ENCODE measurements around the gene HACL1.
A peak's percentile ranks its signal among the peaks of the same experiment; 100 is the strongest.
"Not testable (repeated sequence)": the region's sequence is repeated elsewhere in the genome, so short reads cannot be mapped to it uniquely, and the experiment has no call there.

The HACL1 gene

GRCh38 chr3:15606434-15606891 lies 5.1 kb upstream of the HACL1 start:
- H3K9ac ChIP-seq (ENCODE audit: low read depth in 1 of 2, low read length in 2 of 2), result no peak overlapping the region
- peak overlapping the region; percentile 51 to 54 for H3K27ac ChIP-seq (ENCODE audit: low read depth in 2 of 2, low read length in 2 of 2)
- peaks cover 15 to 20% of the 10 kb centered on the region in 2 donors for H3K4me1 ChIP-seq (ENCODE audit: control insufficient read depth in 2 of 2, insufficient read depth in 2 of 2, low read length in 2 of 2)

GRCh38 chr3:15604584-15604983 lies 3.2 kb upstream of the HACL1 start:
- H3K4me1 ChIP-seq (ENCODE audit: control insufficient read depth in 2 of 2, insufficient read depth in 2 of 2, low read length in 2 of 2), result peaks cover 24 to 28% of the 10 kb centered on the region in 2 donors
- H3K27ac ChIP-seq (ENCODE audit: low read depth in 2 of 2, low read length in 2 of 2), result not testable (repeated sequence)

More at GRCh38 chr3:15606434-15606891, 5.1 kb upstream of the HACL1 start:
- Histone ChIP-seq H3K36me3 (ENCODE audit: control insufficient read depth in 2 of 2, insufficient read depth in 2 of 2, low read length in 2 of 2) (no peaks in the 10 kb centered on the region), H3K27me3 (ENCODE audit: control insufficient read depth in 2 of 2, insufficient read depth in 2 of 2, low read length in 2 of 2) (no peaks in the 10 kb centered on the region), H3K4me3 (ENCODE audit: low read length in 2 of 2) (no peak overlapping the region), H3K9me3 (ENCODE audit: control insufficient read depth in 2 of 2, low read length in 2 of 2) (no peaks in the 10 kb centered on the region)

GRCh38 chr3:15602816-15603215 lies 1.4 kb upstream of the HACL1 start:
- H3K9me3 ChIP-seq (ENCODE audit: control insufficient read depth in 2 of 2, low read length in 2 of 2); H3K9ac ChIP-seq (ENCODE audit: low read depth in 1 of 2, low read length in 2 of 2); H3K36me3 ChIP-seq (ENCODE audit: control insufficient read depth in 2 of 2, insufficient read depth in 2 of 2, low read length in 2 of 2); H3K27me3 ChIP-seq (ENCODE audit: control insufficient read depth in 2 of 2, insufficient read depth in 2 of 2, low read length in 2 of 2); H3K27ac ChIP-seq (ENCODE audit: low read depth in 2 of 2, low read length in 2 of 2): not testable (repeated sequence)
- H3K4me1 ChIP-seq (ENCODE audit: control insufficient read depth in 2 of 2, insufficient read depth in 2 of 2, low read length in 2 of 2), result peaks cover 21 to 24% of the 10 kb centered on the region in 2 donors
- H3K4me3 ChIP-seq (ENCODE audit: low read length in 2 of 2), result peak overlapping the region in 1 of 2 donors; percentile 100

More at GRCh38 chr3:15604584-15604983, 3.2 kb upstream of the HACL1 start:
- H3K27me3 ChIP-seq (ENCODE audit: control insufficient read depth in 2 of 2, insufficient read depth in 2 of 2, low read length in 2 of 2); H3K9me3 ChIP-seq (ENCODE audit: control insufficient read depth in 2 of 2, low read length in 2 of 2); H3K36me3 ChIP-seq (ENCODE audit: control insufficient read depth in 2 of 2, insufficient read depth in 2 of 2, low read length in 2 of 2); H3K4me3 ChIP-seq (ENCODE audit: low read length in 2 of 2); H3K9ac ChIP-seq (ENCODE audit: low read depth in 1 of 2, low read length in 2 of 2): not testable (repeated sequence)

- H3K36me3 ChIP-seq (ENCODE audit: control insufficient read depth in 2 of 2, insufficient read depth in 2 of 2, low read length in 2 of 2), result peaks cover 6 to 14% of the 10 kb centered on the region in 2 donors
- H3K27ac ChIP-seq (ENCODE audit: low read depth in 2 of 2, low read length in 2 of 2), result peak overlapping the region; percentile 88 to 92
- H3K4me1 ChIP-seq (ENCODE audit: control insufficient read depth in 2 of 2, insufficient read depth in 2 of 2, low read length in 2 of 2), result peaks cover 15 to 18% of the 10 kb centered on the region in 2 donors
- H3K9ac ChIP-seq (ENCODE audit: low read depth in 1 of 2, low read length in 2 of 2), result peak overlapping the region; percentile 65 to 87
- H3K4me3 ChIP-seq (ENCODE audit: low read length in 2 of 2), result peak overlapping the region; percentile 85 to 100
- no peaks in the 10 kb centered on the region for H3K27me3 ChIP-seq (ENCODE audit: control insufficient read depth in 2 of 2, insufficient read depth in 2 of 2, low read length in 2 of 2)
- no peaks in the 10 kb centered on the region for H3K9me3 ChIP-seq (ENCODE audit: control insufficient read depth in 2 of 2, low read length in 2 of 2)
Measured at GRCh38 chr3:15602146-15602536, 772 bp upstream of the HACL1 start.

- Histone ChIP-seq H3K4me1 (ENCODE audit: control insufficient read depth in 2 of 2, insufficient read depth in 2 of 2, low read length in 2 of 2) (peaks cover 10 to 14% of the 10 kb centered on the region in 2 donors), H3K9me3 (ENCODE audit: control insufficient read depth in 2 of 2, low read length in 2 of 2) (no peaks in the 10 kb centered on the region), H3K27me3 (ENCODE audit: control insufficient read depth in 2 of 2, insufficient read depth in 2 of 2, low read length in 2 of 2) (no peaks in the 10 kb centered on the region), H3K36me3 (ENCODE audit: control insufficient read depth in 2 of 2, insufficient read depth in 2 of 2, low read length in 2 of 2) (peaks cover 6 to 15% of the 10 kb centered on the region in 2 donors), H3K4me3 (ENCODE audit: low read length in 2 of 2) (peak overlapping the region; percentile 85 to 100), H3K9ac (ENCODE audit: low read depth in 1 of 2, low read length in 2 of 2) (peak overlapping the region; percentile 65 to 85), H3K27ac (ENCODE audit: low read depth in 2 of 2, low read length in 2 of 2) (peak overlapping the region; percentile 88 to 92)
Measured at GRCh38 chr3:15601046-15601398, 347 bp downstream of the HACL1 start.

GRCh38 chr3:15595955-15596354 lies 5.4 kb downstream of the HACL1 start:
- Histone ChIP-seq H3K27me3 (ENCODE audit: control insufficient read depth in 2 of 2, insufficient read depth in 2 of 2, low read length in 2 of 2) (no peaks in the 10 kb centered on the region), H3K9ac (ENCODE audit: low read depth in 1 of 2, low read length in 2 of 2) (no peak overlapping the region), H3K4me3 (ENCODE audit: low read length in 2 of 2) (no peak overlapping the region), H3K4me1 (ENCODE audit: control insufficient read depth in 2 of 2, insufficient read depth in 2 of 2, low read length in 2 of 2) (peaks cover 9% of the 10 kb centered on the region in 2 donors), H3K27ac (ENCODE audit: low read depth in 2 of 2, low read length in 2 of 2) (no peak overlapping the region), H3K9me3 (ENCODE audit: control insufficient read depth in 2 of 2, low read length in 2 of 2) (no peaks in the 10 kb centered on the region), H3K36me3 (ENCODE audit: control insufficient read depth in 2 of 2, insufficient read depth in 2 of 2, low read length in 2 of 2) (peaks cover 6 to 23% of the 10 kb centered on the region in 2 donors)

GRCh38 chr3:15592968-15593367 lies 8.4 kb downstream of the HACL1 start:
- H3K36me3 ChIP-seq (ENCODE audit: control insufficient read depth in 2 of 2, insufficient read depth in 2 of 2, low read length in 2 of 2), result peaks cover 9 to 29% of the 10 kb centered on the region in 2 donors
- H3K9ac ChIP-seq (ENCODE audit: low read depth in 1 of 2, low read length in 2 of 2), result no peak overlapping the region
- H3K9me3 ChIP-seq (ENCODE audit: control insufficient read depth in 2 of 2, low read length in 2 of 2), result no peaks in the 10 kb centered on the region
- no peak overlapping the region for H3K4me3 ChIP-seq (ENCODE audit: low read length in 2 of 2)
- H3K4me1 ChIP-seq (ENCODE audit: control insufficient read depth in 2 of 2, insufficient read depth in 2 of 2, low read length in 2 of 2), result no peaks in the 10 kb centered on the region
- no peak overlapping the region for H3K27ac ChIP-seq (ENCODE audit: low read depth in 2 of 2, low read length in 2 of 2)
- no peaks in the 10 kb centered on the region for H3K27me3 ChIP-seq (ENCODE audit: control insufficient read depth in 2 of 2, insufficient read depth in 2 of 2, low read length in 2 of 2)

- Histone ChIP-seq H3K4me3 (ENCODE audit: low read length in 2 of 2) (no peak overlapping the region), H3K9ac (ENCODE audit: low read depth in 1 of 2, low read length in 2 of 2) (no peak overlapping the region), H3K27ac (ENCODE audit: low read depth in 2 of 2, low read length in 2 of 2) (no peak overlapping the region), H3K4me1 (ENCODE audit: control insufficient read depth in 2 of 2, insufficient read depth in 2 of 2, low read length in 2 of 2) (no peaks in the 10 kb centered on the region), H3K36me3 (ENCODE audit: control insufficient read depth in 2 of 2, insufficient read depth in 2 of 2, low read length in 2 of 2) (peaks cover 4 to 23% of the 10 kb centered on the region in 2 donors), H3K27me3 (ENCODE audit: control insufficient read depth in 2 of 2, insufficient read depth in 2 of 2, low read length in 2 of 2) (no peaks in the 10 kb centered on the region), H3K9me3 (ENCODE audit: control insufficient read depth in 2 of 2, low read length in 2 of 2) (no peaks in the 10 kb centered on the region)
Measured at GRCh38 chr3:15591928-15592327, 9.4 kb downstream of the HACL1 start.

GRCh38 chr3:15591242-15591641 lies 10.1 kb downstream of the HACL1 start:
- peaks cover 9 to 26% of the 10 kb centered on the region in 2 donors for H3K36me3 ChIP-seq (ENCODE audit: control insufficient read depth in 2 of 2, insufficient read depth in 2 of 2, low read length in 2 of 2)
- no peaks in the 10 kb centered on the region for H3K4me1 ChIP-seq (ENCODE audit: control insufficient read depth in 2 of 2, insufficient read depth in 2 of 2, low read length in 2 of 2)
- no peak overlapping the region for H3K27ac ChIP-seq (ENCODE audit: low read depth in 2 of 2, low read length in 2 of 2)
- H3K9me3 ChIP-seq (ENCODE audit: control insufficient read depth in 2 of 2, low read length in 2 of 2), result no peaks in the 10 kb centered on the region
- H3K27me3 ChIP-seq (ENCODE audit: control insufficient read depth in 2 of 2, insufficient read depth in 2 of 2, low read length in 2 of 2), result no peaks in the 10 kb centered on the region
- H3K9ac ChIP-seq (ENCODE audit: low read depth in 1 of 2, low read length in 2 of 2), result no peak overlapping the region
- H3K4me3 ChIP-seq (ENCODE audit: low read length in 2 of 2), result no peak overlapping the region

- H3K27ac ChIP-seq (ENCODE audit: low read depth in 2 of 2, low read length in 2 of 2), result no peak overlapping the region
- no peak overlapping the region for H3K4me3 ChIP-seq (ENCODE audit: low read length in 2 of 2)
- peaks cover 19 to 37% of the 10 kb centered on the region in 2 donors for H3K36me3 ChIP-seq (ENCODE audit: control insufficient read depth in 2 of 2, insufficient read depth in 2 of 2, low read length in 2 of 2)
- H3K9me3 ChIP-seq (ENCODE audit: control insufficient read depth in 2 of 2, low read length in 2 of 2), result no peaks in the 10 kb centered on the region
- H3K4me1 ChIP-seq (ENCODE audit: control insufficient read depth in 2 of 2, insufficient read depth in 2 of 2, low read length in 2 of 2), result no peaks in the 10 kb centered on the region
- H3K9ac ChIP-seq (ENCODE audit: low read depth in 1 of 2, low read length in 2 of 2), result no peak overlapping the region
- H3K27me3 ChIP-seq (ENCODE audit: control insufficient read depth in 2 of 2, insufficient read depth in 2 of 2, low read length in 2 of 2), result no peaks in the 10 kb centered on the region
Measured at GRCh38 chr3:15585111-15585845, 16.1 kb downstream of the HACL1 start.

Measured in mucosa of rectum (tissue), 2 donors.